ENCODE measurements around the gene NHLH1. TPM values are rescaled to one million over a fixed set of nuclear protein-coding genes. Genes with fewer than 3 reads are reported as not detected.

Gene NHLH1
- total and polyA plus RNA-seq, 8 donors = 0.09 to 0.58 (median 0.23) TPM

DNA sequence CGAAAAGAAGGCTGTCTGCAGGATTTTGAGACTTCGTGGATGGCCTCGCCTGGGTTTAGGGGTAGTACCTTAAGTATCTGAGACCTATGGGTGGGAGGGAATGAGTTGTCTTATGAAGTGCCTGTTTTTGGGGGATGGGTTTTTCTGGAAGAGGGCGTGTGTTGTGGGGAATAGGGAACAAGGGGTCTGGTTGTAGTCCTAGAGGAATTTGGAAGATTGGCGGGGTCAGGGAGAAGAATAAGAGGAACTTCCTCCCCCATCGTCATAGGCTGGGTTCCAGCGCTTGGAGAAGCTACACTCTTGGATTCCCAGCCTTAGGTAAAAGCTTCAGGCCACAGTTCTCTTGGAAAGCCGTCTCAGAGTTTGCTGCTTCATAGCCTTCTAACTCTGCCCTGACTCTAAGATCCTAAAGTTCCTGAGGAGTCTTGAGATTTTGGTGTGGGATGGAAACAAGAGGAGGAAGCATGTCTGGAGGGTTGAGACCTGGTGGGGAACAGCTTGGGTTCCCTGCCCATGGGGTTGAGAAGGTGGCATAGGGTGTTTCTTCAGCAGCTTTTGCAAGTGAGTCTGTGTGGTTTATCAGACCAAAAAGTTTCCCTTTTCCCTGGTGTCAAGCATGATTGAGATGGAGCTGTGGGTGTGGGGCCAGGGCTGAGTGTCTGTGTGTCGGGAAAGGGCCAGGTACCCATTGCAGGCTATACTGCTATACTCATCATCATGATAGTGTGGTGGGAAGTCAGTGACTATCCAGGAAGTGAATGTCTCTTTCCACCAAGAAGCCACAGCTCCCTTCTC is 35.3 kb downstream of the NHLH1 start:
- Histone ChIP-seq H3K27me3 (peaks cover 0 to 36% of the 10 kb centered on the region in 2 donors), H3K4me3 (no peak overlapping the region), H3K36me3 (no peaks in the 10 kb centered on the region), H3K4me1 (peaks cover 0 to 26% of the 10 kb centered on the region in 2 donors), H3K9me3 (no peaks in the 10 kb centered on the region), H3K27ac (no peak overlapping the region)
- TF ChIP-seq, protein P1, sequence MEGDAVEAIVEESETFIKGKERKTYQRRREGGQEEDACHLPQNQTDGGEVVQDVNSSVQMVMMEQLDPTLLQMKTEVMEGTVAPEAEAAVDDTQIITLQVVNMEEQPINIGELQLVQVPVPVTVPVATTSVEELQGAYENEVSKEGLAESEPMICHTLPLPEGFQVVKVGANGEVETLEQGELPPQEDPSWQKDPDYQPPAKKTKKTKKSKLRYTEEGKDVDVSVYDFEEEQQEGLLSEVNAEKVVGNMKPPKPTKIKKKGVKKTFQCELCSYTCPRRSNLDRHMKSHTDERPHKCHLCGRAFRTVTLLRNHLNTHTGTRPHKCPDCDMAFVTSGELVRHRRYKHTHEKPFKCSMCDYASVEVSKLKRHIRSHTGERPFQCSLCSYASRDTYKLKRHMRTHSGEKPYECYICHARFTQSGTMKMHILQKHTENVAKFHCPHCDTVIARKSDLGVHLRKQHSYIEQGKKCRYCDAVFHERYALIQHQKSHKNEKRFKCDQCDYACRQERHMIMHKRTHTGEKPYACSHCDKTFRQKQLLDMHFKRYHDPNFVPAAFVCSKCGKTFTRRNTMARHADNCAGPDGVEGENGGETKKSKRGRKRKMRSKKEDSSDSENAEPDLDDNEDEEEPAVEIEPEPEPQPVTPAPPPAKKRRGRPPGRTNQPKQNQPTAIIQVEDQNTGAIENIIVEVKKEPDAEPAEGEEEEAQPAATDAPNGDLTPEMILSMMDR (IDR thresholded peaks at IDR 0.05) = no peak
- ATAC-seq = no peak
- intact Hi-C loops (cut with DNase I) = no loop called here
- DNase-seq = no peak

DNA sequence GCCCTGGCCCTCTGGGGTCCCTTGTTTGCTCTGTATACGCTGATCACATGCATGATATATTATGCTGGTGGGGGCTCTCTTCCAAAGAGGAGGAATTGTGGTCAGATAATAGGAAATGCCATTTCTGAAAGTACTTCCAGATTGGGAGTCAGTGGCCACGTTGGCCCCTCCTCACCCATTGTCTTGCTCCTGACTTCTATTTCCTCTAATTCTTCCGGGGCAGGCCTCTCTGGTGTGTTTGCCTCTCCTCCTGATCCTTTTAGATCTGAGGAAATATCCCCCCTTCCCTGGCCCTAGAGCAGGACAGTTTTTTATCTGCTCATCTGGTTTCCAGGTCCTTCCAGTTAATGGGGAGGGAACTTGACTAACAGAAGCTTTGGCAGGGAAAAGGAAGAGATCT is 36.4 kb downstream of the NHLH1 start:
- Histone ChIP-seq H3K4me1 (peaks cover 0 to 26% of the 10 kb centered on the region in 2 donors), H3K9me3 (no peaks in the 10 kb centered on the region), H3K36me3 (no peaks in the 10 kb centered on the region), H3K27me3 (peaks cover 0 to 36% of the 10 kb centered on the region in 2 donors), H3K27ac (peak overlapping the region in 1 of 2 donors; percentile 25), H3K4me3 (no peak overlapping the region)
- DNase-seq = no peak
- no peak for ATAC-seq
- intact Hi-C loops (cut with DNase I) = no loop called here
- TF ChIP-seq, protein P1 (IDR thresholded peaks at IDR 0.05) = no peak

DNA sequence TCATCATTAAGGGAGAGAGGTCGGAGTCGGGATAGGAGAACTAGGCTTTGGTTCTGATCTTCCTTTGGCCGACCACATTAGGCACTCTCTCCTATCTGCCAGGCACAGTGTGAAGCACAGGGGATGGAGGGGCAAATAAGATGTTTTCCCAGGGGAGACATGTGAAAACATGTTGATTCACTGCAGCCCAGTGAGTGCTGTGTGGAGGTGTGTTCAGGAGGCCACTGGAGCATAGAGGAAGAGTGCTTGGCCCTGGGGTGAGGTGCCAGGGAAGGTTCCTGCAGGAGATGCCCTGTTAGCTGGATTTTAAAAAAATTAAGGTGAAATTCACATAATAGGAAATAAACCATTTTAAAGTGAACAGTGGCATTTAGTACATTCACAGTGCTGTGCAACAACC is 37.2 kb downstream of the NHLH1 start:
- H3K36me3 ChIP-seq = no peaks in the 10 kb centered on the region
- no peak overlapping the region for H3K27ac ChIP-seq
- ATAC-seq = no peak
- TF ChIP-seq, protein P1 (IDR thresholded peaks at IDR 0.05) = no peak
- no peaks in the 10 kb centered on the region for H3K9me3 ChIP-seq
- peaks cover 0 to 26% of the 10 kb centered on the region in 2 donors for H3K4me1 ChIP-seq
- H3K4me3 ChIP-seq = no peak overlapping the region
- peaks cover 0 to 30% of the 10 kb centered on the region in 2 donors for H3K27me3 ChIP-seq
- intact Hi-C loops (cut with DNase I) = no loop called here
- no peak for DNase-seq

DNA sequence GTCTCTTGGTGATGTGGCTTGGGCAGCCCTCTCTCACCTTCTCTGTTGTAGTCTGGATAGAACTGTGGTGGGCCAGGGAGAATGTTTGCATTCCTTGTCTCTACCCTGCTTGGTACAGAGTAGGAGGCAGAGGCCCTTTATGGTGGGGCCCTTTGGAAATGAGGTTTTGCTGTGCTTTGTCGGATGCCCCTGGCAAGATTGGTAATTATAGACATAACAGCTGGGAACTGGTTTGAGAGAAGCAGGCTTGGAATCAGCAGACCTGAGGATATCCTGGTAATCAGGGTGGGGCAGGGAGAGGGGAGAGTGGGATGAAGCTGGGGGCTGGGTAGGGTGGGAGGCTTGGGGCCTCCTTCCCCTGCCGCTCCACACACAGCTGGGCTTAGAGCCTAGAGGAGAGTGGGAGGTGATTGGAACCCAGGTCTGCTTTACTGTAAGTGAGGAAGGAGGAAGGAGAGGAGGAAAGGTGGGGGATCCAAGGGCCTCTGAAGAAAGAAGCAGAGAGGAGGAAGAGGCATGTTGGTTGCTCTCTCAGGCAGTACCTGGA is 38.5 kb downstream of the NHLH1 start:
- intact Hi-C loops (cut with DNase I) = no loop called here

More for the DNA sequence above, 38.5 kb downstream of the NHLH1 start:
- peaks cover 0 to 18% of the 10 kb centered on the region in 2 donors for H3K27me3 ChIP-seq
- DNase-seq = no peak
- H3K36me3 ChIP-seq = no peaks in the 10 kb centered on the region
- no peak for ATAC-seq
- no peak overlapping the region for H3K4me3 ChIP-seq
- H3K9me3 ChIP-seq = no peaks in the 10 kb centered on the region
- TF ChIP-seq, protein P1 (IDR thresholded peaks at IDR 0.05) = no peak
- H3K4me1 ChIP-seq = peaks cover 0 to 18% of the 10 kb centered on the region in 2 donors
- H3K27ac ChIP-seq = no peak overlapping the region

Measured in left lung (tissue), 10 donors.